PFSK-1 (cell line): ENCODE results near the gene COL6A2.

Experiments used
- FOXP2 ChIP-seq: optimal IDR thresholded peaks from 2 replicates; pipeline ENCODE3; 2011; ENCODE audit warnings: borderline replicate concordance, control low read depth, inconsistent platforms; ENCODE audit not compliant: insufficient read depth; ENCODE audit errors: extremely low read length, extremely low read depth
- POLR2AphosphoS5 ChIP-seq: IDR thresholded peaks from 2 replicates; pipeline ENCODE4 v1.6.1; 2012; ENCODE audit warnings: low read depth, mild to moderate bottlenecking, control low read depth, low read length, moderate library complexity
- SIN3A ChIP-seq: IDR thresholded peaks from 2 replicates; pipeline ENCODE4 v1.6.1; 2012; ENCODE audit warnings: mild to moderate bottlenecking, low read length, moderate library complexity, borderline replicate concordance; ENCODE audit not compliant: insufficient read depth

DNA sequence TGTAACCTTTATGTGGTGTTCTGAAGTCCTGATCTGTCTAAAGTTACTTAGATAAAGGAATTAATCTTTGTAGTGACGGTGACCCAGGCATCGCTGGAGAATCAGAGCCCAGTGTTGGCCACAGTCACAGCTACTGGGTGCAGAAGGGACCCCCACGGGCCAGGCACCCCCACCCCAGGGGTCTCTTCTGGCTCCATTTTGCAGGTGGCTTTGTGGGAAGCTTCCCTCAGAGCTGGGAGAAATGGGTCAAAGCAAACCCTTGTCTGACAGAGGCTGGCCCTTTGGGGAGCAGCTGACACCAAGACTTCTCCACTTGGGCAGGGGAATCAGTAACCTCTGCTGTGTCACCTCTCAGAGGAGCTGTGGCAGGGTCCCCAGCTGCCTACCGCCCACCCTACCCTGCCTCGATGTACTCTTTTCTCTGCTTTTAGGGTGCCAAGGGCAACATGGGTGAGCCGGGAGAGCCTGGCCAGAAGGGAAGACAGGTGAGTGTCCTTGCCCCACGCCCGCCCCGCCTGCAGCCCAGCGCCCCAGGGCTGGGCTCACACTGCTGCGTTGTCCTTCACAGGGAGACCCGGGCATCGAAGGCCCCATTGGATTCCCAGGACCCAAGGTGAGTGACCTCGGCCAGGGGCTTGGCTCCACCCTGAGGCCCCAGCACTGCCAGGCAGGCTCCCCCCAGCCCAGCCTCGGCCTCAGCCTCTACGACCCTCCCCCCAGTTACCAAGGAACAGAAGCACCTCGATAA lies 17.7 kb downstream of the COL6A2 start:
- TF ChIP-seq SIN3A (no peak), POLR2AphosphoS5 (no peak), FOXP2 (no peak)
